Effector CD8-positive, alpha-beta T cell (primary cell): ENCODE data around the gene CIDEB.

ENCODE experiments used
- DNase-seq: peaks from one replicate; lab custom pipeline; 2025; lab: John Stamatoyannopoulos, UW

CIDEB gene

DNA sequence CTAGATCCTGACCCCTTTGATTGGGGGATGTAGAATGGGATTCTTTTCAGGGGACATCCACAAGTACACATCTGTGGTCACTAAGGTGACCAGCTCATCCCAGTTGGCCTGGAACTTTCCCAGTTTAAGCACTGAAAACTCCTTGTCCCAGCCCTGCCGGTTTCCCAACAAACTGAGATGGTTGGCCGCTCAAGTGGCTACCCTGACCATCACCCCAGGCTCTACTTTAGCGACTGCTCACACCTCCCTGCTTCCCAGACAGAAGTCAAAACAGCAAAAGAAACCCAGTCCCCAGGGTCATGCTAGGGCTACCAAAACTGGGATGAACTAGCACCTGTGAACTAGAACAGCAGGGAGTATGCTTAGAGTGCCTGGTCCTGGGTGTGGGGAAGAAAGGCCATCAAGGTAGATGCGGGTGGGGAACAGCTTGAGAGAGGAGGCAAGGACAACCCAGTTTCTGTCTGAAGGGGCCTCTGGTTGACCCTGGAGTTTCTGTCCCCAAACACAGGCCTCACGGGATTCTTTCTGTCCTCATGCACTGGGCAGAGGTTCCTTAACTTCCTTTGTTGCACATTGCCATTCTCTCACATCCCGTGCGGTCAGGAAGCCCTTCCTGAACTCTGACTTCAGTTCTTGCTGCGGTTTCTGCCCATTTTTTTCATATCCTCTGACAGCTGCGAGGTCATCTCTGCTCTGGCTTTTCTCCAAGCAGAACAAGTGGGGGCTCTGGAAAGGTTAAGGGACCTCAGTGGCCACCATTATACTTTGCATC lies 5.1 kb upstream of the CIDEB start:
- no peak for DNase-seq

- DNase-seq: no peak
Observed at GRCh38 chr14:24311837-24312615, 4.2 kb upstream of the CIDEB start.

- DNase-seq: peak; percentile 37
Observed at GRCh38 chr14:24310646-24311604, 3.1 kb upstream of the CIDEB start, which contains the start of gene LTB4R. Gene LTB4R, plus strand, starts transcription at chr14:24311502. Its CDS starts 4,150 bp downstream, at chr14:24315652.

DNA sequence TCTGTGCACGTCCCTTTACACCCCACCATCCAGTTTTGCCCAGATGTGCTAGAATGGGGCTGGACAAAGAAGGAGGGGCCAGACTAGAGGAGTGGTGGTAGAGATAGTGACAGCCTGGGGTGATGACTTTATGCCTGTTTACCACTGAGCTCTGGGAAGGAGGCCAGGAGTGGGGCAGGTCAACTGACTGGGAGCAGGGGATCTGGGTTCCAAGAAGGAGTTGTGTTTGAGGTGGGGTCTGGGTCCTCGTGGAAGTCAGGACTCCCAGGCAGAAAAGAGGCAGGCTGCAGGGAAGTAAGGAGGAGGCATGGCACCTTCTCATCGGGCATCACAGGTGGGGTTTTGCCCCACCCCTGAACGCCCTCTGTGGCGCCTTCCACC lies 2.5 kb upstream of the CIDEB start:
- no peak for DNase-seq

DNA sequence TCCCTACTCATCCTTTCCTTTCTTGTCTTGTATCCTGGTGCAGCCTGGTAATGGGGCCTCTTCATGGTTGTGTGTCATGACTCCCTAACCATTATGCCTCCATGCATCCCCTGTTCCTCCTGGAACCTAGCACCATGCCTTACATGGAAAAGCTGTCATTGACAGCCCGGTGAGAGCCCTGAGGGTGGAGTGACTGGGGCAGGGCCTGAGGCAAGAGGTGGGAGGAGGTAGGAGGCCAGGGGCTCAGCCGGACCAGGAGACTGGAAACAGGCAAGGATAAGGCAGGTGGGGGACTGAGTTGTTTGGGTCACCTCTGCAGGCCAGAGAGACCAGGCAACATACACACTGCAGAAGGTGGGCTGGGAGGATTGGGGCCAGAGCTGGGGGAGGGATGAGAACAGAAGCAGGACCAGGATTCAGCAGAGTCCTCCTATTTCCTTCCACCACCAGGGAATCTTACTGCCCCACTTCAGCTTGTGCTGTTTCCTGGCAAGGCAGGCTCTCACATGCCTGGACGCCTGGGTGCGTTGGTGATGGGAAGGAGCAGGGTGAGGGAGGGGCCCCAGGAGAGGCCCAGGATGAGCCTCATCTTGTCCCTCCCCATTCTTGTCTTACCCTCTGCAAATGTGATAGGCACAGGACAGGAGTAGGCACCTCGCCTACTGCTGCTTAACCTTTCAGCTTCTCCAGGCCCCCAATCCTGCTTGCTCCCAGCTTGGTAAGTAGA lies 1.9 kb upstream of the CIDEB start, which contains the start of gene LTB4R2:
Gene LTB4R2, plus strand, starts transcription at position 603 of the 727 bp plus-strand sequence. CDS start 525 bp downstream, outside the sequence.
- DNase-seq: no peak

- no peak for DNase-seq
Observed at GRCh38 chr14:24308342-24309124, 756 bp upstream of the CIDEB start.

GRCh38 chr14:24307156-24307574 lies 612 bp downstream of the CIDEB start:
- no peak for DNase-seq

DNA sequence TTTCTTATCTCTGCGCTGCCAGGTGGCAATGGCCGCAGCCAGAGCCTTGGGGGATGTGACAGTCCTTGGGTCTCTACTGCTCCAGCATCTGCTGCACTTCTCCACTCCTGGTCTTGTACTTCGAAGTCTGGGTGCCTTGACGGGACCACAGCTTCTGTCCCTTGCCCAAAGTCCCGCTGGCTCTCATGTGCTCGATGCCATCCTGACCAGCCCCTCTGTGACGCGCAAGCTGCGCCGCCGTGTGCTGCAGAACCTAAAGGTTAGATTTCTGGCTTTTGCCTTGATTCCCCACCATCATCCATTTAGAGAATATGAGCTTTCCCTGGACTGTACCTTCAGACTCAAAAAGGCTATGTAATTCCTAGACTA lies 3.8 kb downstream of the CIDEB start:
- DNase-seq: no peak

GRCh38 chr14:24300326-24300980 lies 7.3 kb downstream of the CIDEB start:
- no peak for DNase-seq

DNA sequence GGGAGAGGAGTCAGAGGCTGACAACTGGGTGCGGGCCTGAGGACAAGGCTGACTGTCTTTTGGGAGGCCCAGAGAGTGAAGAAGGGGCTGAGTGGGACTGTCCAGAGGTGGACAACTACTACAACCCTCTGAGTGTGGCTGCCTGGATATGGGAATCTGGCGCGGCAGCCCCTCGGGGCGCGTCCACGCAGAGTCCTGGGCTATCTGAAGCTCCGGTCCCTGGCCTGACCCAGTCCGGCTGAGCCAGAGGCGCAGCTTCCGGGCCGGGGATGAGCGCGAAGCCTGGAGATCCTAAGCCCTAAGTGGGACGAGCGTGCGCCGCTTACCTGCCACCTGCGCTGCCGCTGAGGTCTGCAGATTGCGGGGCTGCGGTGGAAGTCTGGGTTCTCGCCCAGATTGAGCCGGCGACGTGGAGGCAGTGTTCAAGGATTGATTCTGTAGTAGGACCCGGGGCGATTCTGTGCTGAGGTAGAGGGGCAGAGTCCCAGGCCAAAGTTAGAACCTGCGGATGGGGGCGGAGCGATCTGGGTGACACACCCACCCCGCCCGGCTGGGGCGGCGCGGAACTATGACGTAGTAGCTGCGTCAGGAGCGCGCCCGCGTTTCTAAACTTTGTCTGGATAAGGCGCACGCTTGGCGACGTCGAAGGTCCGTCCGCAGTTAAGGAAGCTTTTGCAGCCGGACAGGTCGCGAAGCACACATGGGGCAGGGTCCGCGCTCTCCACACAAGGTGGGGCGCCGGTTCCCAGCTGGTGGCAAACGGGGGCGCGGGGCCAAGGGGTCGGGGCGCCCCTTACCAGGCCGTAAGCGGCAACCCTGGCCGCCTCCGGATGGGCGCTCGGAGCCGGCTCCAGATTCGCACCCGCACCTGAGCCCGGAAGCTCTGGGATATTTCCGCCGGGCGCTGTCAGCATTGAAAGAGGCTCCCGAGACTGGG lies 8.3 kb downstream of the CIDEB start, which contains the start of the genes DHRS1 and NOP9:
Gene DHRS1, minus strand, starts transcription at position 526 of the 937 bp plus-strand sequence. CDS start 674 bp downstream, outside the sequence.
Gene NOP9, plus strand, starts transcription at position 596 of the 937 bp plus-strand sequence. Its CDS starts 105 bp downstream, at position 701.
- peak; percentile 88 for DNase-seq

DNA sequence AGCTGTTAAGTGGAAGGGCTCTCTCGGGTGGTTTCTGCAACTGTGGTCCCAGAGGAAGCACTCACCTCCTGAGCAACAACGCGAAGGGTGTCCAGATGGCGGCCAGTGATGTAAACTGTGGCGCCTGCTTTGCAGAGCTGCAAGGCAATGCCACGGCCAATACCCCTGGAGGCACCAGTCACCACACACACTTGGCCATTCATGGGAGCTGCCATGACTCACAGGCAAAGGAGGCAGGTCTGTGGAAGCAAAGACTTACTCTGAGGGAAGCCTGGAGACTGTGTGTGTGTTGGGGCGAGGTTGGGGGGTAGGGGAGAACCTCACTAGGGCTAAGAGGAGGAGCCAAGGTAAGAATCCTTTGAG lies 8.9 kb downstream of the CIDEB start:
- DNase-seq: no peak

- DNase-seq: no peak
Observed at GRCh38 chr14:24297190-24297964, 10.4 kb downstream of the CIDEB start.

DNA sequence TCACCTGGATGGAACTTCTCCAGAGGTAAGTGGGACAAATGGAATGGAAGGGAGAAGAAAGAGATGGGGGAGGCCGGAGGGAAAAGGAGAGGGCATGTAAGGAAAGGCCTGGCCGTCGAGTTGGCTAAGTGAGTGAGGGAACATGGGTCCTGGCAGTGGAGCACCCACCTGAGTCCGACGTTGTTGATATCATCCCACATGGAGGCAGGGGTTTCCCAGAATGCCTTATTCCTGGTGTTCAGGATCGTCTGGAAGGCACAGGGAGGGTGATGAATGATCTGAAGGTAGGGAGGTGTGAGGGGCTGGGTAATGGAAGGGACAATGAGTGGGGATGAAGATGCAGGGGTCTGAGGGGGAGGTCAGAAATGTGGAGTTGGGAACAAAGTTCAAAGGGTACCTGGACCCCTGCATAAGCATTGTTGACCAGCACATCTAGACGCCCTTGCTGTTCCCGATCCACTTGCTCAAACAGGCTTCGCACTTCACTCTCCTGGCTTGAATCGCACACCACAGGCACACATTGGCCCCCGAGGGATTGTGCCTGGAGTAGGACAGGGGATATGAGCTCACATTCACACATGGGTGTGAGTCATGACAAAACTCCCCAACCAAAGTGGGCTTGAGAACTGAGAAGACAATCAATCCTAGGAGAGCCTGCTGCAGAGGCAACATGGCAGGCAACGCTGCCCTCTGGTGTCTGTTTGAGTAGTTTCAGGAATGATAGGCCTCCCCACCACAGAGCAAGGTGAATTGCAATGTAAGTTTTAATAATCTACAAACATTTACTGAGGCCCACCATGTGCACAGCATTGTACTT lies 11.2 kb downstream of the CIDEB start:
- DNase-seq: peak; percentile 49

DNA sequence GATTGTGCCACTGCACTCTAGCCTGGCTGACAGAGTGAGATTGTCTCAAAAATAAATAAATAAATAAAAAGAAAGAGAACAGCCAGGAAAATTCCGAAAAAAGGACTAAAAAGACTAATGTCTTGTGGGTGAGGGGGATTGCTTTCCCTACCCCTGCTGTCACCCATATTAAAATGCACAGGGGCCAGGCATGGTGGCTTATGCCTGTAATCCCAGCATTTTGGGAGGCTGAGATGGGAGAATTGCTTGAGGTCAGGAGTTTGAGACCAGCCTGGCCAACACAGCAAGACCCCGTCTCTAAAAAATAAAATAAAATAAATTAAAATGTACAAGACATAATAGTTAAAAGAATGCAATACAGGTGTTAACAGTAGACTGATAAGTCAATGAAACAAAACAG lies 14.3 kb downstream of the CIDEB start:
- DNase-seq: no peak

DNA sequence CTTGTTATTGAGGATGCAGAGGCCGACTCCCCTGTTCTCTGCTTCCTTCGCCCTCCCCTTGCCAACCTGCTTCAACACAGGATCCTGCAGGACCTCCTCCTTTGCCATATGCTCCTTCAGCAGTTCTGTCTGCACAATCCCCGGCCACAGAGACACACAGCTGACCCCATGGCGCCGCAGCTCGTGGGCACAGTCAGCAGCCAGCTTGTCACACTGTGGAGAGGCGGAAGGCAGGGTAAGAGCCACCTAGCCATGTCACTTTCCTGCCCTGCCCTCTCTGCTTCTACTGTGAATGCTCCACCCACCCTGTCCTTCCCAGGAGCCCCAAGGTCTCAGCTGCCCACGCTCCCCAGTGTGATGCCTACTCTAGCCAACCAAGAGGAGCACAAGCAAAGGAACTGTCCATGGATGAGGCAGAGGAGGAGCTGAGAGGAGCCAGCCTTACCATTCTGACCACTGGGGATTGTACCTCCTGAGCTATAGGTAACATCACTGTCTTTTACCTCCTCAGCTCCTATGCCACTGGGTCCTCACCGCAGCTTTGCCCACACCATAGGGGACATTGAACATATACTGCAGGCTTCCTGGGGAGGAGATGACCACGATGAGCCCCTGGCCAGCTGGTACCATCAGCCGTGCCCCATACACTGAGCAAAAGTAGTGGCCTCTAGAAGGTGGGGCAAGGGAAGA lies 15.5 kb downstream of the CIDEB start:
- DNase-seq: no peak

GRCh38 chr14:24291446-24292117 lies 16.2 kb downstream of the CIDEB start:
- DNase-seq: no peak
